B cell (primary cell): ENCODE data around the gene TBCB. TPM values are rescaled to one million over a fixed set of nuclear protein-coding genes. Genes with fewer than 3 reads are reported as not detected.

Experiments
- ATAC-seq: fragments of 200-7000 bp; cut with Tn5 transposase; one replicate; pipeline ENCODE4 v1.10.0; 2021; ENCODE audit warnings: low read depth, mild to moderate bottlenecking, moderate number of reproducible peaks, moderate library complexity
- CTCF ChIA-PET: fragments of 350-600 bp; sonication (Branson Sonifier 250); formaldehyde crosslinking; loops from one replicate; lab custom pipeline; 2021; ENCODE audit warnings: antibody characterized with exemption, inconsistent platforms; lab: Charles Lee
- POLR2A ChIA-PET: fragments of 350-600 bp; sonication (Branson Sonifier 250); formaldehyde crosslinking; loops from one replicate; lab custom pipeline; 2021; ENCODE audit warnings: antibody characterized with exemption; lab: Charles Lee
- DNase-seq: peaks from one replicate; pipeline ENCODE4 v3.0.0; 2013
- H2AFZ ChIP-seq: 2 replicates; pipeline ENCODE4 v1.6.1; 2012; ENCODE audit warnings: mild to moderate bottlenecking, low read depth, low read length; ENCODE audit not compliant: insufficient read depth, poor library complexity, severe bottlenecking
- H3K27ac ChIP-seq, 2 donors: 1 replicate in 1 of 2; 2 replicates in 1 of 2; pipeline ENCODE4 v1.5.1; 2012 to 2013; ENCODE audit warnings: low read length in 2 of 2, mild to moderate bottlenecking in 2 of 2, moderate library complexity in 1 of 2
- H3K27me3 ChIP-seq, 4 experiments: fragments of 200-600 bp in 1 of 4; sonication (generic) in 1 of 4; replicated peaks in 1 of 4; 1 replicate in 2 of 4; 2 replicates in 2 of 4; pipeline versions ENCODE4 v1.6.1 to v1.7.0; 2013 to 2016; ENCODE audit warnings: low read length in 3 of 4, mild to moderate bottlenecking in 2 of 4, mixed read lengths in 1 of 4, moderate library complexity in 1 of 4; ENCODE audit not compliant: insufficient read depth in 4 of 4, control insufficient read depth in 3 of 4; ENCODE audit errors: control extremely low read depth in 1 of 4
- H3K36me3 ChIP-seq, 2 experiments: replicated peaks in 1 of 2; 1 replicate in 1 of 2; 2 replicates in 1 of 2; pipeline versions ENCODE4 v1.6.1 to v1.7.1; 2013; ENCODE audit warnings: low read length in 1 of 2; ENCODE audit not compliant: insufficient read depth in 2 of 2, control insufficient read depth in 1 of 2; ENCODE audit errors: control extremely low read depth in 1 of 2, extremely low read depth in 1 of 2
- H3K4me1 ChIP-seq, 2 donors: fragments of 200-600 bp in 1 of 2; sonication (generic) in 1 of 2; 1 replicate in 1 of 2; 2 replicates in 1 of 2; pipeline versions ENCODE4 v1.5.1 to v1.6.1; 2013 to 2017; ENCODE audit warnings: low read length in 2 of 2; ENCODE audit not compliant: control insufficient read depth in 2 of 2, insufficient read depth in 2 of 2
- H3K4me2 ChIP-seq: replicated peaks from 2 replicates; pipeline ENCODE3; 2012; ENCODE audit warnings: mild to moderate bottlenecking, low read depth, low read length; ENCODE audit not compliant: poor library complexity, severe bottlenecking
- H3K4me3 ChIP-seq, 5 experiments: fragments of 200-600 bp in 1 of 5; sonication (generic) in 1 of 5; 1 replicate in 3 of 5; 2 replicates in 2 of 5; pipeline versions ENCODE4 v1.5.1 to v1.7.0; 2011 to 2016; ENCODE audit warnings: low read length in 4 of 5, mild to moderate bottlenecking in 4 of 5, low read depth in 2 of 5, control low read depth in 1 of 5, moderate library complexity in 1 of 5; ENCODE audit not compliant: insufficient read depth in 1 of 5; ENCODE audit errors: control extremely low read depth in 1 of 5, extremely low read depth in 1 of 5
- H3K79me2 ChIP-seq: fragments of 200-600 bp; sonication (generic); one replicate; pipeline ENCODE4 v1.6.0; 2016; ENCODE audit warnings: low read length; ENCODE audit not compliant: control insufficient read depth, insufficient read depth
- H3K9ac ChIP-seq: fragments of 200-600 bp; sonication (generic); 2 replicates; pipeline ENCODE4 v1.6.1; 2017; ENCODE audit warnings: mild to moderate bottlenecking, low read length, moderate library complexity
- H3K9me3 ChIP-seq, 3 donors: one replicate each; pipeline versions ENCODE4 v1.6.1 to v1.7.1; 2013; ENCODE audit warnings: low read length in 2 of 3; ENCODE audit not compliant: control insufficient read depth in 2 of 3, insufficient read depth in 1 of 3; ENCODE audit errors: control extremely low read depth in 1 of 3
- H4K20me1 ChIP-seq: 2 replicates; pipeline ENCODE4 v1.6.0; 2012; ENCODE audit warnings: mild to moderate bottlenecking, low read length; ENCODE audit not compliant: insufficient read depth, control insufficient read depth, poor library complexity, severe bottlenecking
- H3K27ac Mint-ChIP-seq: one replicate; pipeline ENCODE4 v1.8.0; 2021; ENCODE audit warnings: mixed read lengths
- H3K27me3 Mint-ChIP-seq: one replicate; pipeline ENCODE4 v1.8.0; 2021; ENCODE audit warnings: mixed read lengths
- H3K4me1 Mint-ChIP-seq: one replicate; pipeline ENCODE4 v1.8.0; 2021; ENCODE audit warnings: mixed read lengths
- H3K4me3 Mint-ChIP-seq: one replicate; pipeline ENCODE4 v1.8.0; 2021; ENCODE audit warnings: mixed read lengths
- H3K9me3 Mint-ChIP-seq: one replicate; pipeline ENCODE4 v1.8.0; 2022; ENCODE audit warnings: mixed read lengths; ENCODE audit not compliant: insufficient read depth
- CTCF ChIP-seq: fragments of 200-600 bp; IDR thresholded peaks from one replicate; pipeline ENCODE4 v1.8.0; 2022; ENCODE audit warnings: antibody characterized with exemption, mild to moderate bottlenecking
- EZH2 ChIP-seq: IDR thresholded peaks from 2 replicates; pipeline ENCODE4 v1.6.1; 2012; ENCODE audit warnings: borderline replicate concordance, low read depth, mild to moderate bottlenecking, moderate library complexity, low read length; ENCODE audit not compliant: insufficient read depth, poor library complexity, severe bottlenecking
- WGBS: methylation state at CpG from one replicate; pipeline ENCODE4 v1.1.5; 2013; ENCODE audit warnings: missing lambda C conversion rate; ENCODE audit not compliant: insufficient coverage; 5-methylcytosine and 5-hydroxymethylcytosine counted together
- intact Hi-C: fragments of 100-400 bp; cut with micrococcal nuclease; formaldehyde crosslinking; loops from one replicate; pipeline ENCODE4 v1.10.0; 2022
- polyA plus RNA-seq: library from polyadenylated mRNA; depleted of rRNA; stranded (reverse); fragments of >200 nt; gene quantifications from 2 replicates; pipeline ENCODE4 v1.2.3, GENCODE V29; 2012
- total RNA-seq, 2 donors: library from RNA; stranded (reverse); fragments of 120-200 nt in 1 of 2; gene quantifications; 1 replicate in 1 of 2; 2 replicates in 1 of 2; pipeline versions ENCODE4 v1.2.3 to v1.2.4, GENCODE V29; 2013 to 2022

The TBCB gene
- total and polyA plus RNA-seq, 2 donors (not counting 1 experiment from before 2014, with no cell fraction given), result 148 to 187 TPM

- TF ChIP-seq CTCF, result no peak
- no peak for TF ChIP-seq EZH2
- no peak within 1 kb of the TSS for H2AFZ ChIP-seq
- H3K27ac Mint-ChIP-seq, result no peak within 1 kb of the TSS
- H3K4me3 Mint-ChIP-seq, result peak within 1 kb of the TSS; percentile 1
- H4K20me1 ChIP-seq, result peaks cover 7% of the 10 kb centered on the region
- peaks cover 25% of the 10 kb centered on the region for H3K4me1 Mint-ChIP-seq
- no peaks in the 10 kb centered on the region for H3K27me3 ChIP-seq
- H3K9ac ChIP-seq, result no peak within 1 kb of the TSS
- peaks cover 13% of the 10 kb centered on the region for H3K79me2 ChIP-seq
- H3K36me3 ChIP-seq, result peaks cover 0 to 14% of the 10 kb centered on the region in 2 experiments
- intact Hi-C loops, result loop anchor here (10.0 kb wide), 1 partner anchor 466 kb away; the partner anchor contains the start of genes COX6B1 and ETV2
- WGBS, result 60% methylated on average over 1 of the region's 1 CpG
- peaks cover 9 to 12% of the 10 kb centered on the region in 2 donors for H3K4me1 ChIP-seq
- H3K4me3 ChIP-seq, result no peak within 1 kb of the TSS
- no peak for ATAC-seq
- H3K9me3 ChIP-seq, result peaks cover 0 to 12% (median 0%) of the 10 kb centered on the region in 3 donors
- CTCF ChIA-PET, result no interaction called here
- H3K4me2 ChIP-seq, result no peak within 1 kb of the TSS
- H3K9me3 Mint-ChIP-seq, result no peaks in the 10 kb centered on the region
- H3K27ac ChIP-seq, result no peak within 1 kb of the TSS
- no peak for DNase-seq
- POLR2A ChIA-PET, result no interaction called here
- H3K27me3 Mint-ChIP-seq, result no peaks in the 10 kb centered on the region
These were observed 4.6 kb upstream of the TBCB start, which contains the start of gene OVOL3 for GRCh38 chr19:36110487-36111199. Gene OVOL3 (plus strand): TSS chr19:36111143. CDS start chr19:36111203, 60 bp downstream.

- WGBS, result 79% methylated on average over 12 of the region's 13 CpGs
- Mint-ChIP-seq H3K4me3 (no peak overlapping the region), H3K27me3 (no peaks in the 10 kb centered on the region), H3K4me1 (peaks cover 28% of the 10 kb centered on the region), H3K9me3 (no peaks in the 10 kb centered on the region), H3K27ac (no peak overlapping the region)
- no peak overlapping the region for H3K9ac ChIP-seq
- H3K9me3 ChIP-seq, result peaks cover 0 to 12% (median 0%) of the 10 kb centered on the region in 3 donors
- TF ChIP-seq CTCF (no peak), EZH2 (no peak)
- CTCF ChIA-PET, result no interaction called here
- no peak overlapping the region for H3K4me2 ChIP-seq
- peaks cover 0 to 14% of the 10 kb centered on the region in 2 experiments for H3K36me3 ChIP-seq
- DNase-seq (no peak), ATAC-seq (no peak)
- intact Hi-C loops, result loop anchor here (10.0 kb wide), 1 partner anchor 466 kb away; the partner anchor contains the start of genes COX6B1 and ETV2
- peaks cover 7% of the 10 kb centered on the region for H4K20me1 ChIP-seq
- H3K4me1 ChIP-seq, result peaks cover 13 to 17% of the 10 kb centered on the region in 2 donors
- H3K27ac ChIP-seq, result no peak overlapping the region
- H3K27me3 ChIP-seq, result no peaks in the 10 kb centered on the region
- peaks cover 19% of the 10 kb centered on the region for H3K79me2 ChIP-seq
- H2AFZ ChIP-seq, result no peak overlapping the region
- no peak overlapping the region for H3K4me3 ChIP-seq
- POLR2A ChIA-PET, result no interaction called here
These were observed 4.1 kb upstream of the TBCB start for GRCh38 chr19:36111200-36111539.
